HepG2 (cell line): ENCODE data around the gene HEPN1.

Experiments used
- ASH2L ChIP-seq: fragments of 300-600, 200-600 bp; sonication (generic); IDR thresholded peaks from 2 replicates; pipeline ENCODE4 v1.7.0; 2017; ENCODE audit warnings: low read depth, mild to moderate bottlenecking, moderate library complexity, mixed read lengths, low read length; ENCODE audit not compliant: insufficient read length
- CTCF ChIP-seq: sonication (generic); formaldehyde crosslinking; IDR thresholded peaks from 2 replicates; pipeline ENCODE4 v1.5.0; 2020; ENCODE audit warnings: mild to moderate bottlenecking, missing genetic modification reagents, moderate library complexity
- EZH2 ChIP-seq: conservative IDR thresholded peaks from 2 replicates; pipeline ENCODE4 v1.6.1; 2012; ENCODE audit warnings: mild to moderate bottlenecking, low read depth, low read length, moderate library complexity
- PRDM15 ChIP-seq: sonication (generic); formaldehyde crosslinking; IDR thresholded peaks from 2 replicates; pipeline ENCODE4 v1.4.0; 2020; ENCODE audit warnings: missing genetic modification reagents
- TOE1 ChIP-seq: sonication (generic); formaldehyde crosslinking; IDR thresholded peaks from 2 replicates; pipeline ENCODE4 v1.4.0; 2020; ENCODE audit warnings: mild to moderate bottlenecking, missing genetic modification reagents
- ZSCAN9 ChIP-seq: IDR thresholded peaks from 2 replicates; pipeline ENCODE4 v1.6.1; 2016; ENCODE audit warnings: borderline replicate concordance
- ZZZ3 ChIP-seq: sonication (generic); formaldehyde crosslinking; IDR thresholded peaks from 2 replicates; pipeline ENCODE4 v1.4.0; 2020; ENCODE audit warnings: missing genetic modification reagents, mild to moderate bottlenecking, borderline replicate concordance

- no peak for TF ChIP-seq ASH2L
- no peak for TF ChIP-seq CTCF (CRISPR knock-in tag)
- TF ChIP-seq ZZZ3 (CRISPR knock-in tag): no peak
- TF ChIP-seq TOE1: no peak
- no peak for TF ChIP-seq EZH2
- TF ChIP-seq ZSCAN9 (CRISPR knock-in tag): no peak
- TF ChIP-seq PRDM15: no peak
Observed at GRCh38 chr11:124928942-124929665, 10.1 kb downstream of the HEPN1 start.
